WERI-Rb-1 (cell line): Measurements from ENCODE around the gene ARL5A.

Experiments
- DNase-seq: peaks from one replicate; pipeline ENCODE4 v3.0.0-alpha.2; 2020
- H3K27ac ChIP-seq: fragments of 250-450 bp; sonication (Bioruptor Pico); 2 replicates; pipeline ENCODE4 v1.5.1; 2020; ENCODE audit warnings: mild to moderate bottlenecking, moderate library complexity
- H3K27me3 ChIP-seq: fragments of 250-450 bp; sonication (Bioruptor Pico); 2 replicates; pipeline ENCODE4 v1.5.1; 2021; ENCODE audit warnings: mild to moderate bottlenecking, low read depth, moderate library complexity; ENCODE audit not compliant: insufficient read depth, severe bottlenecking
- H3K36me3 ChIP-seq: fragments of 250-450 bp; sonication (Bioruptor Pico); 2 replicates; pipeline ENCODE4 v1.5.1; 2020; ENCODE audit warnings: mild to moderate bottlenecking, moderate library complexity
- H3K4me3 ChIP-seq: 2 replicates; pipeline ENCODE4 v1.5.1; 2011; ENCODE audit warnings: low read depth, mild to moderate bottlenecking, control low read depth, low read length
- H3K9me3 ChIP-seq: fragments of 250-450 bp; sonication (Bioruptor Pico); 2 replicates; pipeline ENCODE4 v1.5.1; 2021; ENCODE audit warnings: mild to moderate bottlenecking, moderate library complexity; ENCODE audit not compliant: severe bottlenecking
- TF ChIP-seq, protein P1 (sequence below): IDR thresholded peaks from 2 replicates; pipeline ENCODE4 v1.5.1; 2011; ENCODE audit warnings: low read depth, mild to moderate bottlenecking, control low read depth, inconsistent platforms, low read length

Gene ARL5A

DNA sequence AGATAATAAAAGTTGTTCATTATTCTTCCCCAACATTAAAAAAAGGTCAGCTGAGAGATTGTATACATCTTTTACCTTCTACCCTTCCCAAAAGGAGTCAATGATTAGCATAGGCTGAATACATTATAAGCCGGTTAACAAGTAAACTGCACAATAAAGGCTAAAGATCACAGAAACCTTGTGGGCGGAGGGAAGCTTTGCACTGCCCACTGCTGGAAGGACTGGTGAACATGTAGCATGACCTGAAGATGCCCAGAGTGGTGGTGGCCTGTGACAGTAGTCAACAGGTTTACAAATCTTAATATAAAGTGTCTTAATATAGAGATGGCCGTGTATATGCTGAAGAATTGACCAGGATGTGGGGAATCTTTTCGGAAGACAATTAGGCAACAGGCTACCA, 35.6 kb downstream of the ARL5A start:
- no peak for DNase-seq
- TF ChIP-seq, protein P1, sequence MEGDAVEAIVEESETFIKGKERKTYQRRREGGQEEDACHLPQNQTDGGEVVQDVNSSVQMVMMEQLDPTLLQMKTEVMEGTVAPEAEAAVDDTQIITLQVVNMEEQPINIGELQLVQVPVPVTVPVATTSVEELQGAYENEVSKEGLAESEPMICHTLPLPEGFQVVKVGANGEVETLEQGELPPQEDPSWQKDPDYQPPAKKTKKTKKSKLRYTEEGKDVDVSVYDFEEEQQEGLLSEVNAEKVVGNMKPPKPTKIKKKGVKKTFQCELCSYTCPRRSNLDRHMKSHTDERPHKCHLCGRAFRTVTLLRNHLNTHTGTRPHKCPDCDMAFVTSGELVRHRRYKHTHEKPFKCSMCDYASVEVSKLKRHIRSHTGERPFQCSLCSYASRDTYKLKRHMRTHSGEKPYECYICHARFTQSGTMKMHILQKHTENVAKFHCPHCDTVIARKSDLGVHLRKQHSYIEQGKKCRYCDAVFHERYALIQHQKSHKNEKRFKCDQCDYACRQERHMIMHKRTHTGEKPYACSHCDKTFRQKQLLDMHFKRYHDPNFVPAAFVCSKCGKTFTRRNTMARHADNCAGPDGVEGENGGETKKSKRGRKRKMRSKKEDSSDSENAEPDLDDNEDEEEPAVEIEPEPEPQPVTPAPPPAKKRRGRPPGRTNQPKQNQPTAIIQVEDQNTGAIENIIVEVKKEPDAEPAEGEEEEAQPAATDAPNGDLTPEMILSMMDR, result peak; percentile 56
- no peaks in the 10 kb centered on the region for H3K9me3 ChIP-seq

DNA sequence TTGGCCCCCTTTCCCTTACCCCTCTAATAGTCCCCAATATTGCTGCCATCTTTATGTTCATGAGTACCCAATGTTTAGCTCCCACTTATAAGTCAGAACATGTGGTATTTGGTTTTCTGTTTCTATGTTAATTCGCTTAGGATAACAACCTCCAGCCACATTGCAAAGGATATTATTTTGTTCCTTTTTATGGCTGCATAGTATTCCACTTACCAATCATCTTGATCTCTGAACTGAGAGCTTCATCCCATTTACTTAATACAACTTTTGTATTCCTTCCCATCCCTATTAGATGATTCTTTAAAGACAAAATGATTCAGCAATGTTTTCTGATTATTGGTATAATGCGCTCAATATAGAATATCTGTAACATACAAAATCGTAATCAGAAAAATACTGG, 36.7 kb downstream of the ARL5A start:
- DNase-seq, result no peak
- Histone ChIP-seq H3K9me3 (no peaks in the 10 kb centered on the region), H3K4me3 (no peak overlapping the region), H3K27me3 (no peaks in the 10 kb centered on the region), H3K36me3 (no peaks in the 10 kb centered on the region), H3K27ac (no peak overlapping the region)
- TF ChIP-seq, protein P1, result no peak

More for the DNA sequence above, 35.6 kb downstream of the ARL5A start:
- H3K4me3 ChIP-seq, result no peak overlapping the region
- H3K36me3 ChIP-seq, result no peaks in the 10 kb centered on the region
- no peak overlapping the region for H3K27ac ChIP-seq
- no peaks in the 10 kb centered on the region for H3K27me3 ChIP-seq

DNA sequence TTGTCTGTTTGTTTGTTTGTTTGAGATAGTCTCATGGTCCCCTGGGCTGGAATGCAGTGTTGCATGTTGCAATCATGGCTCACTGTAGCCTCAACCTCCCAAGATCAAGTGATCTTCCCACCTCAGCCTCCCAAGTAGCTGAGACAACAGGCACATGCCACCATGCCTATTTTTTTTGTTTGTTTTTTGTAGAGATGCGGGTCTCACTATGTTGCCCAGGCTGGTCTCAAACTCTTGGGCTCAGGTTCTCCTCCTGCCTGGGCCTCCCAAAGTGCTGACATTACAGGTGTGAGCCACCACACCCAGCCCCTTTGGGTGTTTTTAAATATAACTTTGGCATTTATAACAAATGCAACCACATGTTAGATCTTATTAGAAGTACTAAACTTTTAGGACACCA, 37.5 kb downstream of the ARL5A start:
- no peak for DNase-seq
- Histone ChIP-seq H3K9me3 (no peaks in the 10 kb centered on the region), H3K27me3 (no peaks in the 10 kb centered on the region), H3K4me3 (no peak overlapping the region), H3K36me3 (no peaks in the 10 kb centered on the region), H3K27ac (no peak overlapping the region)
- TF ChIP-seq, protein P1, result no peak

DNA sequence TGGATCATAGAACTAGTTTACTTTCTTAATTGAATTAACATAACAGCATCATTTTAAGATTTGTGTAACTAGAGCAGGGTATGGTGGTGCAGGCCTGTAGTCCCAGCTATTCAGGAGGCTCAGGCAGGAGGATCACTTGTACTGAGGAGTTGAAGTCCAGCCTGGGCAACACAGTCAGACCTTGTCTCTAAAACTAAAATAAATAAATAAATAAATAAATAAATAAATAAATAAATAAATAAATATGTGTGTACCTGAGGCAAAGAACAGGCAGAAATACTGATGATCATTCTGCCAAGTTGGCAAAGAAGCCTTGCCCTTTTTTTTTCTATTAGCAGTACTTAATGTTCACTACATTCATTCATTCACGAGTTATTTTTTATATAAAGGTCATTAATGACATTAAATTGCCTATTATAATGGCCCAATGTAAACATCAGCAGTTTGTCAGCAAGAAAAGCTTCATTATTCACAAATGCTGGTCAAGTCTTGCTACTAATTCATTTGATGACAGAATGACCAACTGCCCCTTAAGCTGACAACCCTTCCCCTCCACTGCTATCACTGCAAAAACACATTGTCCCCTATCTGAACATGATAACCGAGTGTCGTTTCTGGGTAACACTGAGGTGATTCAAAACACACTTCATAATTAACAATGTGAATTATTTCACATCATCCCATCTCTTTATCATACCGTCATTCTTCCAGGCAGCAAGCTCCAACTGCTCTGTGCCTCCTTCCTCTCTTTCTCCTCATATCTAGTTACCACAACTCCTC, 39.0 kb downstream of the ARL5A start:
- DNase-seq, result no peak
- Histone ChIP-seq H3K36me3 (no peaks in the 10 kb centered on the region), H3K9me3 (no peaks in the 10 kb centered on the region), H3K27ac (no peak overlapping the region), H3K4me3 (no peak overlapping the region), H3K27me3 (no peaks in the 10 kb centered on the region)
- TF ChIP-seq, protein P1, result no peak

DNA sequence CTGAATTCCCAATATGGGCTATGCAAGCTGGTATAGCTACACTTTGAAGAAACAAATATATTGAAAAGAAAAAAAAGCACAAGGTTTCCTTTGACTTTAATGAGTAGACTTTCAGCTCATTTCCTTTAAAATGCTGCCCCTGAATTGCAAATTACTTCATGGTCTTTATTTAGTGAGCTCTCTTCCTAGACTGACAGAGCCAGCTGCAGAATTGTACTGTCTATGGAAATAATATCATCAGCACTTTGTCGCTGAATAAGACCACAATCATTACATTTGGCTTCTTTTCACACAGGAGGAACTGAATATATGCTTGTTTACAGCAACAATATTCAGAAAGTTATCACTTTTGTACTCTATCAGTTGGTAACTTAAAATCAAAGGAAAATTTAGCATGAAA, 41.7 kb downstream of the ARL5A start:
- Histone ChIP-seq H3K27me3 (no peaks in the 10 kb centered on the region), H3K27ac (no peak overlapping the region), H3K4me3 (no peak overlapping the region), H3K9me3 (no peaks in the 10 kb centered on the region), H3K36me3 (no peaks in the 10 kb centered on the region)
- TF ChIP-seq, protein P1, result no peak
- DNase-seq, result no peak

DNA sequence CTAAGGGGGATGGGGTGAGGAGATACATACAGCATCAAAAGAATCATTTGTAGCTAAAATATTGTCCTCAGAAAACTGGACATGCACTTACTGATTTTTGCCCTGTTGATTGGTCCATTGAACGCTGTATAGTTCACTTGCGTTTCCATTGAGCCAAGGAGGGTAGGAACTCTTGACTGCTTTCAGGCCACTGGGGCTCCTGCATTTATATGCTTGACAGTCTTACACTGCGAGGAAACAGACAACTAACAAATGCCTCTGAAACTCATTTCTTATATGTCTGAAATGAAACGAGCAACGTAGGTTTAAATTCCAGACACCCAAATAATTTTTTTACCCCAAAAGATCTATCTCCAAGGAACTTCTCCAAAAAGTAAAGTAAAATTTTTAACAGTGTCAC, 42.1 kb downstream of the ARL5A start:
- Histone ChIP-seq H3K27ac (no peak overlapping the region), H3K9me3 (no peaks in the 10 kb centered on the region), H3K27me3 (no peaks in the 10 kb centered on the region), H3K4me3 (no peak overlapping the region), H3K36me3 (no peaks in the 10 kb centered on the region)
- TF ChIP-seq, protein P1, result no peak
- no peak for DNase-seq
